ENCODE measurements around the gene PHF21B. TPM values are rescaled to one million over a fixed set of nuclear protein-coding genes. Genes with fewer than 3 reads are reported as not detected.
"Not testable (repeated sequence)": the region's sequence is repeated elsewhere in the genome, so short reads cannot be mapped to it uniquely, and the experiment has no call there.

PHF21B gene
- total RNA-seq, 1 experiment from 2014 or later, result 20.2 TPM

DNA sequence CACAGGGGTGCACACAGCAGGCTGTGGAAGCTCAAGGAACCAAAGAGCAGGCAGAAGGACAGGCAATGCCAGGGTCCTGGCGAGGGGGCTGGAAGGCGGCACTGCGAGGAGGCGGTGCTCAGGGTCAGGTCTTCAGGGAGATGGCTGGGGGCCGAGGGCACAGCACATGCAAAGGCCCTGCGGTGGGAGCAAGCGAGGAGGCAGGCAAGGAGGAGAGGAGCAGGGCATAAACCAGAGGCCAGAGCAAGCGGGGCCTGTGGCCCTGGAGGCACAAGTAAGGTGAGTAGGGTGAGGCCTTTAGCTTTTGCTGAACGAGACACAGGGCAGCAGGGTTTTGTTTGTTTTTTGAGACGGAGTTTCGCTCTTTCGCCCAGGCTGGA is 130.5 kb downstream of the PHF21B start:
- no peak for DNase-seq
- H3K36me3 ChIP-seq (replicated peaks; ENCODE audit: control insufficient read depth, insufficient read depth, low read length), result peaks cover 3% of the 10 kb centered on the region
- no peak overlapping the region for H3K4me3 ChIP-seq (ENCODE audit: insufficient read depth, low read depth, low read length)
- H3K27me3 ChIP-seq (ENCODE audit: control insufficient read depth, insufficient read depth, low read length), result no peaks in the 10 kb centered on the region

DNA sequence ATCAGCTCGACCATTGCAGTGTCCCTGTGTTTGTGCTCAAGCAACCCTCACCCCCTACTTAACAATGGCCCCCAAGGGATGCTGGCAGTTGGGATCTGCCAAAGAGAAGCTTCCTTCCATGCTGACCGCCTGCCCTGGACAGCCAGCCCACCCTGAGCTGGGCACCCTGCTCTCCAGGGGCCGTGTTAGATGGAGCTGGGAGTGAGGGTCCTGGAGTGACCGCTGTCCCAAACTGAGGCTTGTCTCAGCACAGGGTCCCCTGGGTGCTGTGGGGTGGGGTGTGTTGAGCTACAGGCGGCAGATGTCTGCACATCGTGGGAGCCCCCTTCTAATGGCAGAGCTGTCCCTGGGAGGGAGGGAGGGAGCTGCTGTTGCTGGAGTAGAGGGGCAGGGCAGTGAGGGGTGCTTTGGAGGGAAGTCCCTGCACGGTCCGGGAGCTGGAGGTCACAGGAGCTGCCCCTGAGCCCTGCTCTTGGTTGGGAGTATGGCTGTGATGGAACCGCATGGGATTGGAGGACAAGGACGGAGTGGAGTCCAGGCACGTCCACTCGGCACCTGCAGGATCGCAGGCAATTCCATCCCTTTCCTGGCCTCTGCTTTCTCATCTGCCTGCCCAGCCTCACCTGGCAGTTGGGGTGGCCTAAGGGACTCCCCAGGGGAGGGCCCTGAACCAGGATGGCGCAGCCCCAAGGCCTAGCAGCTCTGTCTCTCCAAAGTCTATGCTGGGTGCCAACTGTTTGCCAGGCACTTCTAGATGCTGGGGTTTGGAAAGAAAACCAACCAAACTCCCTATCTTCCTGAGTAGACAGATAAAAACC is 131.1 kb downstream of the PHF21B start:
- peak; percentile 46 for DNase-seq
- peaks cover 3% of the 10 kb centered on the region for H3K36me3 ChIP-seq (replicated peaks; ENCODE audit: control insufficient read depth, insufficient read depth, low read length)
- no peaks in the 10 kb centered on the region for H3K27me3 ChIP-seq (ENCODE audit: control insufficient read depth, insufficient read depth, low read length)
- no peak overlapping the region for H3K4me3 ChIP-seq (ENCODE audit: insufficient read depth, low read depth, low read length)

DNA sequence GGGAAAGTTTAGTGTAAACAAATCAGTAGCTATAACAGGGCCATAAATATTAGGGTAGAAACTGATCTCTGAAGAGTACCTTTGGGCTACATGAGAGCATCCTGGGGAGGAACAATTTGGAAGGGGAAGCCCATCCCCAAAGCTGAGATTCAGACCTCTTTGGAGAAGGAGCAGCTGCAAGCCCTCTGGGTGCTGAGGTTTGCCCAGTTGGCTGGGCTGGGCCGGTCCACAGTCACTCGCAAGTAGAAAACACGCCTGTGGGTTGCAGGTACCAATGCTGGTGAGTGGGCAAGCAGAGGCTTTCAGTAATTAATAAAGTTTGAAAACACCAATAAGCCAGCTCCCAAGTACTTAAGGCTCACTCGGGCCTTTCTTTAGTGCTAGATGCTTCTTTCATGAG is 132.9 kb downstream of the PHF21B start:
- Histone ChIP-seq H3K36me3 (replicated peaks; ENCODE audit: control insufficient read depth, insufficient read depth, low read length) (peaks cover 1% of the 10 kb centered on the region), H3K27me3 (ENCODE audit: control insufficient read depth, insufficient read depth, low read length) (no peaks in the 10 kb centered on the region)
- DNase-seq, result no peak

DNA sequence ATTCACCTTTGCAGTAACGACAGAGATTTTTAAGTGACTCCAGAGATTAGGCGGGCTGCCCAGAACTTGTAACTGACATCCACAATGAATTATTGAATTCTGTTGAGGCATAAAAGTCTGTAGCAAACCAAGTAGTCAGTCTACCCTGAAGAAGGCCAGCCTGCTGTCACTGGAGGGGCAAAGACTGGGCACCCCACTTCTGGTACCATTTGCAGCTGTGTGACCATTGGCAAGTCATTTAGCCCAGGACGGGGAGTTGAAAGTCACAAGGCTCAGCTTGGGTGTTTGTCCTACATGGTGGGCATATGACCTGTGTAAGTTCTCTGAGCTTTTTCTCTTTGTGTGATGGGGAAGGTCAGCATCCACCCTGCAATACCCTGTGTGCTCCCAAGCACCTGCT is 138.0 kb downstream of the PHF21B start:
- DNase-seq, result no peak
- Histone ChIP-seq H3K36me3 (replicated peaks; ENCODE audit: control insufficient read depth, insufficient read depth, low read length) (peaks cover 4% of the 10 kb centered on the region), H3K4me3 (ENCODE audit: insufficient read depth, low read depth, low read length) (no peak overlapping the region), H3K27me3 (ENCODE audit: control insufficient read depth, insufficient read depth, low read length) (no peaks in the 10 kb centered on the region)

More for the DNA sequence above, 132.9 kb downstream of the PHF21B start:
- no peak overlapping the region for H3K4me3 ChIP-seq (ENCODE audit: insufficient read depth, low read depth, low read length)

DNA sequence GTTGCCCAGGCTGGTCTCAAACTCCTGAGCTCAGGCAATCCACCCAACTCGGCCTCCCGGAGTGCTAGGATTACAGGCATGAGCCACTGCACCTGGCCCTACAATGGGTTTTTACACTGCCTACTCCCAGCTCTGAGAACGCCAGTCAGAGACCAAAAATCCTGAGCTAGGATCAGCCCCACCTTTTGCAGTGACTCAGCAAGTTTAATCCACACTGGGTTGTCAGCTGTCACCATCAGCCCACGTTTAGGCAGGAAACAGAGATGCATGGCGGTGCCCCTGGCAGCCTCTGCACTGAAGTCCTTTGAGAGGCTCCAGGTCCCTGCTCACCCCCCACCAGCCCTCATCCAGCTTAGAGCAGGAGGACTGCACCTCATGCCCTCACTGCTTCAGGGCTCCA is 139.8 kb downstream of the PHF21B start:
- peaks cover 4% of the 10 kb centered on the region; the same call in 1 of the 2 replicates for H3K36me3 ChIP-seq (replicated peaks; ENCODE audit: control insufficient read depth, insufficient read depth, low read length)
- DNase-seq, result peak; percentile 67
- H3K27me3 ChIP-seq (ENCODE audit: control insufficient read depth, insufficient read depth, low read length), result no peaks in the 10 kb centered on the region
- H3K4me3 ChIP-seq (ENCODE audit: insufficient read depth, low read depth, low read length), result no peak overlapping the region

DNA sequence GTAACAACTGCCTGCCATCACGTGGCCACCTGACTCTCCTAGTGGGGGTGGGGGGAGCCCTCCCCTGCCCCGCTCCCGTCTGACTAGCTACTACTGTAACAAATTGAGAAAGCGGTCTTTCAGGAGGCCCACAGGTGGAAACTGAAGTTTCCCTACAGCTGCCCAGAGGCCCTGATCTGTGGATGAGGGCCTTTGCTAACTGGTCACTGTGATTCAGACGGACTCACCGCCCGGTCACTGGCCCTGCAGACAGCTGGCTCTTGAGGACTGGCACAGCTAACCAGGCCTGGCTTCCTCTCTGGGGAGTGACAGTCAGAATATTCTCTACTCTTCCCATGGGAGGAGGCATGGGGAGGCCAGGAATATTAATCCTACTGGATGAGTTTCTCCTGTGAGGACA is 140.6 kb downstream of the PHF21B start:
- no peak overlapping the region for H3K4me3 ChIP-seq (ENCODE audit: insufficient read depth, low read depth, low read length)
- peaks cover 4% of the 10 kb centered on the region; the same call in 1 of the 2 replicates for H3K36me3 ChIP-seq (replicated peaks; ENCODE audit: control insufficient read depth, insufficient read depth, low read length)
- peak; percentile 37 for DNase-seq
- H3K27me3 ChIP-seq (ENCODE audit: control insufficient read depth, insufficient read depth, low read length), result no peaks in the 10 kb centered on the region

DNA sequence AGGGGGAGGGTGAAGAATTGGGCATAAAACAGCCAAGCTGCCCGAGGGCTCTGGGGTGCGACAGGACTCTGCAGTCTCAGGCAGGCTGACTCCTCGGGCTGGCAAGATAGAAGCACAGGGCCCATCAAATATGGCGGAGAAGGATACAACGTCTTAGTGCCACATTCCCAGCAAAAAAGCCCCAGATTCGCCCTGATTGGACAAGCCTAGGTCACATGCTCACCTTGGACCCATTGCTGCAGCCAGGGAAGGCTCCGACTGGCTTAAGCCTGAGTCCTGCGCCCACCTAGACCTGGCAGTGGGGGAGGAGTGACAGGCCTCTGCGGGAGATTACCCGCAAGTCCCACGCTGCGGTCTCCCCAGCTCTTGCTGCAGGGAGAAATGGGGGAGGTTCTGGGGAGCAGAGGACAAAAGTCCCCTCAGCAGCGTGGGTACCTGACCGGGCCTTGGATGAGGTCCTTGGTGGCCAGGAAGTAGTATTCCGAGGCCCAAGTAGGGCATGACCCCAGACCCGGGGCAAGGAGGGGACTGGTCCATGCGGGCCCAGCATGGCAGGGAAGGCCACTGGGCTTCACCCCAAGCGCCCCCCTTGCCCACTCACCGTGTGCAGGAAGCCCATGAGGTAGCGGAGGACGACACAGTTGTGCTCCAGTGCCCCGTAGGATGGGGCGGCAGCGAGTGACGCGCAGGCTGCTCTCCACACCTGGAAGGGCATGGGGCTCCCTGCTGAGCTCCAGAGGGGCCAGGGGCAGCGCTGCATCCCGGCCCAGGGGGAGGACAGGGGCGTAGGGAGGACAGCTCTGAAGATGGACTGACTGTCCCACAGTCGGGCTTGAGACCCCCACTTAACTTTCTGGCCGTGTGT is 144.4 kb downstream of the PHF21B start:
- Histone ChIP-seq H3K36me3 (replicated peaks; ENCODE audit: control insufficient read depth, insufficient read depth, low read length) (no peaks in the 10 kb centered on the region; the same call in none of the 2 replicates), H3K4me3 (ENCODE audit: insufficient read depth, low read depth, low read length) (no peak overlapping the region), H3K27me3 (ENCODE audit: control insufficient read depth, insufficient read depth, low read length) (no peaks in the 10 kb centered on the region)
- DNase-seq, result peak; percentile 63

DNA sequence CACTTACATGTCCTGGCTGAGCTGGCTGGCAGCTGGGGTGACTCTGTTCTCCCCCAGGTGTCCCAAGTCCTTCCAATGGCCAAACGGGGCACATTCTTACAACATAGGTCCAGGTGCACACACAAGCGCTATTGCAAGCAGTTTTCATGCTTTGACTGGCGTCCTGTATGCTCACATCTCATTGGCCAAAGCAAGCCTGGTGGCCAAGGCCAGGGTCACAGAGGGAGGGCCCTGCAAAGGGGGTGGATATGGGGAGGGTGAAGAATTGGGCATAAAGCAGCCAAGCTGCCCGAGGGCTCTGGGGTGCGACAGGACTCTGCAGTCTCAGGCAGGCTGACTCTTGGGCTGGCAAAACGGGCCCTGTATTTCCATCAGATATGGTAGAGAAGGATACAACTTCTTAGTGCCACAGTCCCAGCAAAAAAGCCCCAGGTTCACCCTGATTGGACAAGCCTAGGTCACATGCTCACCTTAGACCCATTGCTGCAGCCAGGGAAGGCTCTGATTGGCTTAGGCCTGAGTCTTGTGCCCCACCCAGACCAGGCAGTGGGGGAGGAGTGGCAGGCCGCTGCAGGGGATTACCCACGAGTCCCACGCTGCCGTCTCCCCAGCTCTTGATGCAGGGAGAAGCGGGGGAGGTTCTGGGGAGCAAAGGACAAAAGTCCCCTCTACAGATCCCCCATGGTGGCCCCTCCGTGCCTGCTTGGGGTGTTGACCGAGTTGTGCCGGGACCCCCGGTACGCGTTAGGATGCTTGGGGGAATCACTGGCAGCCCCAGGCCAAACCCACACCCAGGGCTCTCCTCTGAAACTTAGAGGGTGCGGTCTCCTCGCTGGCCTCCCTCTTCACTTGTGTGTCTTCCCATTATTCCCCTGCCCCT is 146.6 kb downstream of the PHF21B start:
- no peaks in the 10 kb centered on the region; the same call in none of the 2 replicates for H3K36me3 ChIP-seq (replicated peaks; ENCODE audit: control insufficient read depth, insufficient read depth, low read length)
- DNase-seq, result peak; percentile 90
- H3K4me3 ChIP-seq (ENCODE audit: insufficient read depth, low read depth, low read length), result no peak overlapping the region
- no peaks in the 10 kb centered on the region for H3K27me3 ChIP-seq (ENCODE audit: control insufficient read depth, insufficient read depth, low read length)

DNA sequence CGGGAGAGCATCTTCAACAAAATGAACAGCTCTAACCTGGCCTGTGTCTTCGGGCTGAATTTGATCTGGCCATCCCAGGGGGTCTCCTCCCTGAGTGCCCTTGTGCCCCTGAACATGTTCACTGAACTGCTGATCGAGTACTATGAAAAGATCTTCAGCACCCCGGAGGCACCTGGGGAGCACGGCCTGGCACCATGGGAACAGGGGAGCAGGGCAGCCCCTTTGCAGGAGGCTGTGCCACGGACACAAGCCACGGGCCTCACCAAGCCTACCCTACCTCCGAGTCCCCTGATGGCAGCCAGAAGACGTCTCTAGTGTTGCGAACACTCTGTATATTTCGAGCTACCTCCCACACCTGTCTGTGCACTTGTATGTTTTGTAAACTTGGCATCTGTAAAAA is 147.5 kb downstream of the PHF21B start:
- Histone ChIP-seq H3K36me3 (replicated peaks; ENCODE audit: control insufficient read depth, insufficient read depth, low read length) (peaks cover 2% of the 10 kb centered on the region), H3K27me3 (ENCODE audit: control insufficient read depth, insufficient read depth, low read length) (no peaks in the 10 kb centered on the region), H3K4me3 (ENCODE audit: insufficient read depth, low read depth, low read length) (no peak overlapping the region)
- peak; percentile 25 for DNase-seq

DNA sequence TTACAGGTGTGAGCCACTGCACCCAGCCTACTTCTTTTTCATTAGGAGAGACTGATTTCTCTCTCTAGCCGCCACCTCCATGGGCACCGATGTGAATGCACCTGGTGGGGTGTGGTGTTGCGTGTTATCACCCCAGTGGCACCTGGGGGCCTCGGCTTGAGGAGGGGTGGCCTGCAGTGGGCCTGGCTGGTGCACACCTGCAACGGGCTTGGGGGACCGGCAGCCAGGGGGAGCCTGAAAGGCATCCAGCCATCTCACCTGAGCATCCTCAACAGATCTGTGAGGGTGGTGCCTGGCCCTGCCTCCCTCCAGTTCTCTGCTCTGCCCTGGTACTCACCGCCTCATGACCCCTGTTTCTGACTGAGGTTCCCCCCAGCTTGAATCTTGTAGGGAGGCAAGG is 148.6 kb downstream of the PHF21B start:
- DNase-seq, result peak; percentile 55
- no peaks in the 10 kb centered on the region for H3K27me3 ChIP-seq (ENCODE audit: control insufficient read depth, insufficient read depth, low read length)

DNA sequence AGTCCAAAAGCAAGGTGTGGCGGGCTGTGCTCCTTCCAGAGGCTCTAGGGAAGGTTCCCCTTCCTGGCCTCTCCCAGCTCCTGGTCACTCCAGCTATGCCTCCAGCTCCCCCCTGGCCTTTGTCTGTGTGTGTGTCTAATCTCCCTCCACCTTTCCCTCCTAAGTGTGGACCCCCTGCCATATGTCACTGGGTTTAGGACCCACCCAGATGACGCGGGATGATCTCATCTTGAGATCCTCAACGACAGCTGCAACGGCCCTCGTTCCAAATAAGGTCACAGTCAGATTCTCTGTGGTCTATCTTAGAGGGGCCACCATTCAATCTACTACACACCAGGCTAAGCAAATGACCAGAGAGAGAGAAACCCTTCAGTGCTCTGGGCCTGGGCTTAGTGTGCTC is 149.5 kb downstream of the PHF21B start:
- H3K36me3 ChIP-seq (replicated peaks; ENCODE audit: control insufficient read depth, insufficient read depth, low read length), result peaks cover 2% of the 10 kb centered on the region
- no peak overlapping the region for H3K4me3 ChIP-seq (ENCODE audit: insufficient read depth, low read depth, low read length)
- DNase-seq, result peak; percentile 10
- no peaks in the 10 kb centered on the region for H3K27me3 ChIP-seq (ENCODE audit: control insufficient read depth, insufficient read depth, low read length)

More for the DNA sequence above, 148.6 kb downstream of the PHF21B start:
- Histone ChIP-seq H3K36me3 (replicated peaks; ENCODE audit: control insufficient read depth, insufficient read depth, low read length) (peaks cover 2% of the 10 kb centered on the region), H3K4me3 (ENCODE audit: insufficient read depth, low read depth, low read length) (no peak overlapping the region)

DNA sequence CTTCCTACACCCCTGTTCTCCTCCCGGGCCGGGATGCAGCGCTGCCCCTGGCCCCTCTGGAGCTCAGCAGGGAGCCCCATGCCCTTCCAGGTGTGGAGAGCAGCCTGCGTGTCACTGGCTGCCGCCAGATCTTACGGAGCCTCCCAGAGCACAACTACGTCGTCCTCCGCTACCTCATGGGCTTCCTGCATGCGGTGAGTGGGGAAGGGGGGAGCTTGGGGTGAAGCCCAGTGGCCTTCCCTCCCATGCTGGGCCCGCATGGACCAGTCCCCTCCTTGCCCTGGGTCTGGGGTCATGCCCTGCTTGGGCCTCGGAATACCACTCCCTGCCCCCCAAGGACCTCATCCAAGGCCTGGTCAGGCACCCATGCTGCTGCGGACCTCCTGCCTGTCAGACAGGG is 150.2 kb downstream of the PHF21B start:
- no peaks in the 10 kb centered on the region for H3K27me3 ChIP-seq (ENCODE audit: control insufficient read depth, insufficient read depth, low read length)
- DNase-seq, result peak; percentile 37
- H3K36me3 ChIP-seq (replicated peaks; ENCODE audit: control insufficient read depth, insufficient read depth, low read length), result peaks cover 2% of the 10 kb centered on the region
- no peak overlapping the region for H3K4me3 ChIP-seq (ENCODE audit: insufficient read depth, low read depth, low read length)

DNA sequence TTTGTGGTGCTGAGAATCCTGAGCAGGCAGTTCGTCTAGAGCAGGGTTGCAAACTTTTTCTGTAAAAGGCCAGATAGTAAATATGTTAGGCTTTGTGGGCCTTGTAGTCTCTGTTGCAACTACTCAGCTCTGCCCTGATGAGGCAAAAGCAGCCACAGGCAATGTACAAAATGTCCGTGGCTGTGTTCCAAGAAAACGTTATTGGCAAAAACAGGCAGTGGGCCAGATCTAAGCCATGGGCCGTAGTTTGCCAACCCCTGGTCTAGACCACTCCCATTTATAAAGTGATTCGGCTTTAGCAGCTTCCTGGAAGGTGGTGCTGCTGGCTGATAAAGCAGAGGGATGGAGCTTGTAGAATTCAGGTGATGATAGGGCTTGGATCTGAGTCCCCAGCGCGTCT is 151.0 kb downstream of the PHF21B start:
- not testable (repeated sequence) for H3K36me3 ChIP-seq (replicated peaks; ENCODE audit: control insufficient read depth, insufficient read depth, low read length); H3K4me3 ChIP-seq (ENCODE audit: insufficient read depth, low read depth, low read length); DNase-seq; H3K27me3 ChIP-seq (ENCODE audit: control insufficient read depth, insufficient read depth, low read length)

DNA sequence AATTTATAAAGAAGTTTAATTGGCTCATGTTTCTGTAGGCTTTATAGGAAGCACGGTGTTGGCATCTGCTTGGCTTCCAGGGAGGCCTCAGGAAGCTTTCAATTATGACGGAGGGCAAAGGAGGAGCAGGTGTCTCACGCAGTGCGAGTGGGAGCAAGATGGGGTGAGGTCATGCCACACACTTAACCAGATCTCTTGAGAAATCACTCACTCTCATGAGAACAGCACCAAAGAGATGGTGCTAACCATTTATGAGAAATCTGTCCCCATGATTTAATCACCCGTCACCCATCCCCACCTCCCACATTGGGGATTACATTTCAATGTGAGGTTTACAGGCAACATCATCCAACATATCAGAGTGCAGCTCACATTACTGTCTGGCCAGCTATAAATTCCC is 153.9 kb downstream of the PHF21B start:
- no peak for DNase-seq
- peaks cover 2% of the 10 kb centered on the region; the same call in 1 of the 2 replicates for H3K36me3 ChIP-seq (replicated peaks; ENCODE audit: control insufficient read depth, insufficient read depth, low read length)

More for the DNA sequence above, 153.9 kb downstream of the PHF21B start:
- Histone ChIP-seq H3K27me3 (ENCODE audit: control insufficient read depth, insufficient read depth, low read length) (no peaks in the 10 kb centered on the region), H3K4me3 (ENCODE audit: insufficient read depth, low read depth, low read length) (no peak overlapping the region)

All from H7 (cell line).